ENCODE measurements around the gene XRCC3. TPM values are rescaled to one million over a fixed set of nuclear protein-coding genes. Genes with fewer than 3 reads are reported as not detected.

XRCC3 gene
- total RNA-seq, 2 experiments from 2014 or later, result 43.7 to 46.9 TPM

DNA sequence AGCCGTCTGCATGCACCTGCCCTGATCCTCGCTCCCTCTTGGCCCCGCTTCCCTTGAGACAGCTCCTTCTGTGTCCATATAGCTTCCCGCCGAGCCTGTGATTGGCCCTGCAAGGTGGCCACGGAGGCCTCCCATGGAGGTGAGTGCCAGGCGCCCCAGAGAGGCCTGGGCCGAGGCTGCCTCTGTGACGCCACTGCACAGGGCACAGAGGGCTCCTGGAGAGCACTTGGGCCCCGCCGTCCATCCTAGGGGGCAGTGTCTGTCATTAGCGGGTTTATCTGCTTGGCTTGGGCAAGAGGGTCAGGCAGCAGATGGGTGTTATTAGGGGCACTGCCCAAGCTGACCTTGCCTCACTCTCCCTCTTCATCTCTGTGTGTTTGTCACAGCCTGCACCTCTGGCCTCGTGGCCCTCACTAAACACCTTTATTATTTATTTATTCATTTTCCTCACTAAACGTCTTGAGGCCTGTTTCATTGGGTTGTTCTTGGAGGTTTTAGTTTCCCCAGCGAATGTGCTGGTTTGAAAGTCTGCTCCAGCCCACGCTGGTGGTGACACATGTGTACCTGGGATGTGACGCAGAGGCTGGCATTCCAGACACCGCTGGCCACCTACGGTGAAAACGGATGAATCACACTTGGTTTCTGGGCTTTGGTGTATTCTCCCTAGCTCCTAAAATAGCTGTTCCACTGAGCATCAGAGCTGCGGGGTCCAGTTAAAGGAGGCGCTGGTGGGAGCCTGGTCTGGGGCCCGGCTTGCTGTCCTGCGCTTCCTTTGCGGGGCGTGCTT is 6.3 kb upstream of the XRCC3 start:
- CTCF ChIA-PET, result interaction anchor here (0.6 to 1.0 kb wide), 2 partner anchors 215 to 1158 kb away, joined by 3 read pairs; no protein-coding TSS in a partner anchor
- no peaks in the 10 kb centered on the region for H3K9me3 Mint-ChIP-seq (ENCODE audit: low read depth)
- H3K27ac Mint-ChIP-seq, result no peak overlapping the region
- DNase-seq (peak; percentile 70), ATAC-seq (peak; percentile 78)
- intact Hi-C loops (cut with DNase I, micrococcal nuclease), result no loop called here
- H3K36me3 Mint-ChIP-seq (ENCODE audit: low read depth), result no peaks in the 10 kb centered on the region
- POLR2A ChIA-PET, result no interaction called here
- H3K4me1 Mint-ChIP-seq, result peaks cover 43% of the 10 kb centered on the region
- H3K27me3 Mint-ChIP-seq, result no peaks in the 10 kb centered on the region
- no peak overlapping the region for H3K4me3 Mint-ChIP-seq

- intact Hi-C loops (cut with DNase I, micrococcal nuclease), result loop anchor here in 1 of 2 experiments (5.0 to 10.0 kb wide), 3 partner anchors 1125 to 1957 kb away; partner anchors contain the start of genes PPP2R5C and RCOR1
- Mint-ChIP-seq H3K36me3 (ENCODE audit: low read depth) (peaks cover 3% of the 10 kb centered on the region), H3K4me1 (peaks cover 44% of the 10 kb centered on the region), H3K4me3 (no peak overlapping the region), H3K9me3 (ENCODE audit: low read depth) (no peaks in the 10 kb centered on the region), H3K27ac (no peak overlapping the region), H3K27me3 (no peaks in the 10 kb centered on the region)
- DNase-seq, result no peak
- CTCF ChIA-PET, result no interaction called here
- ATAC-seq, result no peak
- POLR2A ChIA-PET, result no interaction called here
These were observed 4.5 kb upstream of the XRCC3 start for GRCh38 chr14:103719751-103720150.

- H3K9me3 Mint-ChIP-seq (ENCODE audit: low read depth), result no peaks in the 10 kb centered on the region
- DNase-seq, result no peak
- no peak overlapping the region for H3K4me3 Mint-ChIP-seq
- peaks cover 8% of the 10 kb centered on the region for H3K36me3 Mint-ChIP-seq (ENCODE audit: low read depth)
- no peak overlapping the region for H3K27ac Mint-ChIP-seq
- ChIA-PET CTCF (interaction anchor here (0.7 kb wide), 1 partner anchor 157 kb away, joined by 4 read pairs; no protein-coding TSS in a partner anchor), POLR2A (no interaction called here)
- H3K27me3 Mint-ChIP-seq, result no peaks in the 10 kb centered on the region
- ATAC-seq, result no peak
- intact Hi-C loops (cut with DNase I, micrococcal nuclease), result loop anchor here in 1 of 2 experiments (5.0 to 10.0 kb wide), 3 partner anchors 1124 to 1956 kb away; partner anchors contain the start of genes PPP2R5C and RCOR1
- peaks cover 51% of the 10 kb centered on the region for H3K4me1 Mint-ChIP-seq
These were observed 3.3 kb upstream of the XRCC3 start for GRCh38 chr14:103718572-103718971.

DNA sequence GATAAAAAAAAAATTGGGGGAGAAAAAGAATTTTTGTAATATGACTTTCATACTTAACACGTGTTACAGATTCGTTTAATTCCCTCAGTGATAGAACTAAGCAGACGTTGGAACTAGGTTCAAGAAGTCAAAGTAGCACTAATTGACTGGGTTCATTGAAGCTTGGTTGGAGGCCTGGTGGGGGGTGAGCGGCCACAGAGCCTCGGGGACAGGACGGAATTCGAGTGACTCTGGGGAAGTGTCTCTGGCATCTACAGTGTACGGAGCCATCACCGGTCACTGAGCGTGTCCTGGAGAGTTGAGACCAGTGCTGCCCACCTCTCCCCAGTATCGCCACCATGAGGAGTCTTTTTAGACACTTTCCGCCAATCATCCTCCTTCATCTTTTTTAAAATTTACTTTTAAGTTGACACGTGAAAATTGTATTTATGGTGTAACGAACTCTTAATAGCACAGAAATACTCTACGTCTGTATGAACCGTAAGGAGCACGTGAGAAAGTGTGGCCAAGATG is 1.7 kb upstream of the XRCC3 start:
- DNase-seq, result no peak
- H3K27me3 Mint-ChIP-seq, result no peaks in the 10 kb centered on the region
- H3K9me3 Mint-ChIP-seq (ENCODE audit: low read depth), result no peaks in the 10 kb centered on the region
- no peak for ATAC-seq
- POLR2A ChIA-PET, result no interaction called here
- no peak overlapping the region for H3K27ac Mint-ChIP-seq
- intact Hi-C loops (cut with DNase I, micrococcal nuclease), result loop anchor here in 1 of 2 experiments (5.0 to 10.0 kb wide), 3 partner anchors 1122 to 1955 kb away; partner anchors contain the start of genes PPP2R5C and RCOR1
- H3K4me1 Mint-ChIP-seq, result peaks cover 59% of the 10 kb centered on the region
- CTCF ChIA-PET, result no interaction called here
- H3K4me3 Mint-ChIP-seq, result peak overlapping the region; percentile 81
- H3K36me3 Mint-ChIP-seq (ENCODE audit: low read depth), result peaks cover 18% of the 10 kb centered on the region

GRCh38 chr14:103716091-103716801 is 995 bp upstream of the XRCC3 start:
- Mint-ChIP-seq H3K9me3 (ENCODE audit: low read depth) (no peaks in the 10 kb centered on the region), H3K27ac (peak overlapping the region; percentile 19), H3K36me3 (ENCODE audit: low read depth) (peaks cover 20% of the 10 kb centered on the region), H3K27me3 (no peaks in the 10 kb centered on the region), H3K4me1 (peaks cover 53% of the 10 kb centered on the region), H3K4me3 (peak overlapping the region; percentile 81)
- CTCF ChIA-PET, result interaction anchor here (0.6 to 1.0 kb wide), 3 partner anchors 36 to 200 kb away, joined by 3 read pairs; no protein-coding TSS in a partner anchor
- no peak for ATAC-seq
- peak; percentile 44 for DNase-seq
- intact Hi-C loops (cut with DNase I, micrococcal nuclease), result loop anchor here in 1 of 2 experiments (5.0 to 10.0 kb wide), 3 partner anchors 1121 to 1954 kb away; partner anchors contain the start of genes PPP2R5C and RCOR1
- POLR2A ChIA-PET, result interaction anchor here (0.5 to 1.0 kb wide), 5 partner anchors 10 to 909 kb away, joined by 3 to 4 read pairs (median 3); no protein-coding TSS in a partner anchor

DNA sequence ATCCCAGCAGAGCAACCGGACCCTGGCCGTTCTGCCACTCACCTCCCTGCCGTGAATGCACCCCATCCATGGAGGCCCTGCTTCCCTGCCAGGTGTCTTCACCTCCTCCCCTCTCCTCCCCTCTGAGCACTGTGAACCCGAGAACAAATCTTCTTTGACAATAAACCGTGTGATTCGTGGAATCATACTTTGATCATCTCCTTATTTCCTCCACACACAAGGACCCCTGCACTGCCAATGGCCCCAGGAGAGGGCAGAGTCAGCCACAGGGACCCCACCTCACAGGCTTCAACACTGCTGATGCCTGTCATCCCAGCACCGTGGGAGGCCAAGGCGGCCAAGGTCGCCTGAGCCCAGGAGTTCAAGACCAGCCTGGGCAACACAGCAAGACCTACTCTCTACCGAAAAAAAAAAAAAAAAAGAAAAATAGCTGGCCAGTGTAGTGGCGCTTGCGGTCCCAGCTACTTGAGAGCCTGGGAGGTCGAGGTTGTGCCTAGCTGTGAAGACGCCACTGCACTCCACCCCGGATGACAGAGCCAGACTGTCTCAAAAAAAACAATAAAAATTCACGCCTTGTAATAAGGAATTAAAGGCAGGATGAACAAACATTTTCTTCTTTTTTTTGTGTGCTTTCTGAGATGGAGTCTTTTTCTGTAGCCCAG is 1.1 kb downstream of the XRCC3 start:
- H3K4me3 Mint-ChIP-seq, result peak overlapping the region; percentile 81
- H3K36me3 Mint-ChIP-seq (ENCODE audit: low read depth), result peaks cover 27% of the 10 kb centered on the region
- H3K9me3 Mint-ChIP-seq (ENCODE audit: low read depth), result no peaks in the 10 kb centered on the region
- CTCF ChIA-PET, result no interaction called here
- peak overlapping the region; percentile 60 for H3K27ac Mint-ChIP-seq
- intact Hi-C loops (cut with DNase I, micrococcal nuclease), result loop anchor here (2.0 to 10.0 kb wide), 3 partner anchors 85 to 1119 kb away; partner anchors contain the start of genes KLC1 (in 1 of the 2), MARK3 (in 1 of the 2) and RCOR1 (in 1 of the 2)
- POLR2A ChIA-PET, result interaction anchor here (0.5 kb wide), 1 partner anchor 17 kb away, joined by 3 read pairs; no protein-coding TSS in a partner anchor
- DNase-seq (no peak), ATAC-seq (no peak)
- H3K4me1 Mint-ChIP-seq, result peaks cover 37% of the 10 kb centered on the region
- H3K27me3 Mint-ChIP-seq, result no peaks in the 10 kb centered on the region

- Mint-ChIP-seq H3K27ac (peak overlapping the region; percentile 60), H3K27me3 (no peaks in the 10 kb centered on the region), H3K9me3 (ENCODE audit: low read depth) (no peaks in the 10 kb centered on the region), H3K4me1 (peaks cover 33% of the 10 kb centered on the region), H3K36me3 (ENCODE audit: low read depth) (peaks cover 33% of the 10 kb centered on the region), H3K4me3 (peak overlapping the region; percentile 81)
- DNase-seq (no peak), ATAC-seq (no peak)
- POLR2A ChIA-PET, result interaction anchor here (0.9 kb wide), 1 partner anchor 8 kb away, joined by 3 read pairs; no protein-coding TSS in a partner anchor
- CTCF ChIA-PET, result no interaction called here
- intact Hi-C loops (cut with DNase I, micrococcal nuclease), result loop anchor here (2.0 to 10.0 kb wide), 3 partner anchors 85 to 1119 kb away; partner anchors contain the start of genes KLC1 (in 1 of the 2), MARK3 (in 1 of the 2) and RCOR1 (in 1 of the 2)
These were observed 1.8 kb downstream of the XRCC3 start for GRCh38 chr14:103713304-103714062.

- Mint-ChIP-seq H3K27me3 (no peaks in the 10 kb centered on the region), H3K4me1 (peaks cover 29% of the 10 kb centered on the region), H3K27ac (no peak overlapping the region), H3K4me3 (no peak overlapping the region), H3K36me3 (ENCODE audit: low read depth) (peaks cover 37% of the 10 kb centered on the region), H3K9me3 (ENCODE audit: low read depth) (no peaks in the 10 kb centered on the region)
- CTCF ChIA-PET, result no interaction called here
- intact Hi-C loops (cut with DNase I, micrococcal nuclease), result loop anchor here in 1 of 2 experiments (10.0 kb wide), 1 partner anchor 1118 kb away; the partner anchor contains the start of gene RCOR1
- no peak for DNase-seq
- POLR2A ChIA-PET, result interaction anchor here (0.9 kb wide), 1 partner anchor 8 kb away, joined by 3 read pairs; no protein-coding TSS in a partner anchor
- ATAC-seq, result no peak
These were observed 2.5 kb downstream of the XRCC3 start for GRCh38 chr14:103712633-103713247.

- Mint-ChIP-seq H3K9me3 (ENCODE audit: low read depth) (no peaks in the 10 kb centered on the region), H3K27me3 (no peaks in the 10 kb centered on the region), H3K4me1 (peaks cover 20% of the 10 kb centered on the region), H3K27ac (no peak overlapping the region), H3K4me3 (no peak overlapping the region), H3K36me3 (ENCODE audit: low read depth) (peaks cover 37% of the 10 kb centered on the region)
- ChIA-PET POLR2A (no interaction called here), CTCF (no interaction called here)
- intact Hi-C loops (cut with DNase I, micrococcal nuclease), result loop anchor here in 1 of 2 experiments (10.0 kb wide), 1 partner anchor 1117 kb away; the partner anchor contains the start of gene RCOR1
- no peak for ATAC-seq
- no peak for DNase-seq
These were observed 3.5 kb downstream of the XRCC3 start for GRCh38 chr14:103711516-103712431.
